GM18870 (cell line): Measurements from ENCODE around the gene ZNF598.

Source experiments
- ATAC-seq: cut with Tn5 transposase; IDR thresholded peaks from one replicate; pipeline ENCODE4 v1.9.1; 2021; ENCODE audit warnings: moderate library complexity; ENCODE audit not compliant: unreplicated experiment

ZNF598 gene

GRCh38 chr16:1991948-1992703 lies 17.5 kb downstream of the ZNF598 start:
- no peak for ATAC-seq

- no peak for ATAC-seq
Measured at GRCh38 chr16:1991588-1991947, 18.1 kb downstream of the ZNF598 start.

DNA sequence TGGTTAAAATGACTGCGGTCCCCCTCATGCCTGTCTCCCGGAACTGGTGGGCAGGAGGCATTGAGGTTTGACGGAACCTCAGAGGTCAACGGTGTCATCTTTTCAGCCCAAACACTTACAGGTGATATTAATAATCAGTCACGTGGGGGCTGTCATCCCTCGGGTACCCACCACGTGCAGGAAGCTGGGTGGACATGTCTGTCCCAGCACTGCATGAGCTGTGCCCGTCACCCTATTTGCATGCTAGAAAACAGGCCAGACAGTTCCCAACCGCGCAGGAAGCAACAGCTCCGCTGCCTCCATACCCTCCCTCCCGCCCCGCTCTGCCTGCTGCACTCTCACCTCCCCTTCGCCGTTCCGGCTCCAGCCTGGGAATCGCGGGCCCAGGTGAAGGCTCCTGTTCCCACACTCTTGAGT lies 18.5 kb downstream of the ZNF598 start:
- ATAC-seq, result peak; percentile 41

DNA sequence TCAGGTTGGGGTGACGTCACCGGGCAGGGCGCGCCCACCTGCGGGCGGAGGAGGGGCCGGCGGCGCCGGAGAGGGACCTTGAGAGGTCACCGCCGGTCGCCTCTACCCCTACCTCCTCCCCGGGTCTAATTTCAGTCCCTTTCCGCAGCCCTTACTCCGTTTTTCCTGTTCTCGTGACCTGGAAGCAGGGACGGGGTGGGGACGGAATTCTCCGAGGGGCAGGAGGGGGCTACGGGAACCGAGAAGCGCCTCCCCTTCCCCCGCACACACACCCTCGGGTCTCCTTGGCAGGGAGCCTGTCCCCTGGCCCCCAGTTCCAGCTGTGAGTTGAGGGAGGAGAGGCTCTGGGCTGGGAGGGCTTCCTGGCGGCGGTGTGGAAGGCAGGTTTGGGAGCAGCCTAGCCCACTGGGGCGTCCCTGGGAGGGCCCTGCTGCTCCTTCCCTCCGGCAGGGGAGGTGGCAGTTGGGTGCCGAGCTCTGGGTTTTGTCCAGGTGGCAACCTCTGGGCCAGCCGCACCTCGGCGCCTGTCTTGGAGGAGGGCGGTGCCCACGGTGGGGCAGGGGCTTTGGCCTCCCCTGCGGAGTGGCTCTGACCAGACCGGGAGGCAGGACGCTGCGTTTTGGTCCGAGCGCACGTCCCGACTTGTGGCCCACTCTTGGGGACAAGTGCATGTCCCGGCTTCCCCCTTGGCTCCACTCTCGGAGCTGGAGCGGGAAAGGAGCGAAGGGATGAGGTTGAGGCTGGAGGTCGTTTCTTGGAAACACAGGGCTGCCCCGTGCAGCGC lies 19.1 kb downstream of the ZNF598 start:
- no peak for ATAC-seq

GRCh38 chr16:1990101-1990350 lies 19.6 kb downstream of the ZNF598 start:
- ATAC-seq, result no peak

GRCh38 chr16:1989209-1990100 lies 20.2 kb downstream of the ZNF598 start, which contains the start of gene SYNGR3:
Gene SYNGR3, plus strand, starts transcription at chr16:1989970. Its CDS starts 133 bp downstream, at chr16:1990103.
- no peak for ATAC-seq

DNA sequence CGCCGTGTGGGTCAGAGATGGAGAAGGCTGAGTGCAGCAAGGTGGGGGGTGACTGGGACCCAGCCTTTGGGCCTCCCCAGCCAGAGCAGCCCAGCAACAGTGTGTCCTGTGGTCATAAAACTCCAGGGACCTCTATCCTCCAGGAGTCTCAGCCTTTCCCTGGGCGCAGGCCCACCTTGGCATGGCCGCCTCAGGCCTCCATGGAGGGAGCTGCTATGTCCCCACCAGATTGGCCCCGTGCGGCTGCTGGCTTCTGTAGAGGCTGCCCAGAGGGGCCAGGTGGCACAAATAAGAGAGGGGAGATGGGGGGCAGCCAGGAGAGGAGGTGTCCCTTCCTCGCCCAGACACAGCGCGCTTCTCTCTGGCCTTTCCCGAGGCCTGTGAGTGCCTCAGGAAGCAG lies 22.4 kb downstream of the ZNF598 start:
- no peak for ATAC-seq

GRCh38 chr16:1985466-1986150 lies 24.0 kb downstream of the ZNF598 start:
- no peak for ATAC-seq

- ATAC-seq, result no peak
Measured at GRCh38 chr16:1984347-1985225, 25.0 kb downstream of the ZNF598 start.

DNA sequence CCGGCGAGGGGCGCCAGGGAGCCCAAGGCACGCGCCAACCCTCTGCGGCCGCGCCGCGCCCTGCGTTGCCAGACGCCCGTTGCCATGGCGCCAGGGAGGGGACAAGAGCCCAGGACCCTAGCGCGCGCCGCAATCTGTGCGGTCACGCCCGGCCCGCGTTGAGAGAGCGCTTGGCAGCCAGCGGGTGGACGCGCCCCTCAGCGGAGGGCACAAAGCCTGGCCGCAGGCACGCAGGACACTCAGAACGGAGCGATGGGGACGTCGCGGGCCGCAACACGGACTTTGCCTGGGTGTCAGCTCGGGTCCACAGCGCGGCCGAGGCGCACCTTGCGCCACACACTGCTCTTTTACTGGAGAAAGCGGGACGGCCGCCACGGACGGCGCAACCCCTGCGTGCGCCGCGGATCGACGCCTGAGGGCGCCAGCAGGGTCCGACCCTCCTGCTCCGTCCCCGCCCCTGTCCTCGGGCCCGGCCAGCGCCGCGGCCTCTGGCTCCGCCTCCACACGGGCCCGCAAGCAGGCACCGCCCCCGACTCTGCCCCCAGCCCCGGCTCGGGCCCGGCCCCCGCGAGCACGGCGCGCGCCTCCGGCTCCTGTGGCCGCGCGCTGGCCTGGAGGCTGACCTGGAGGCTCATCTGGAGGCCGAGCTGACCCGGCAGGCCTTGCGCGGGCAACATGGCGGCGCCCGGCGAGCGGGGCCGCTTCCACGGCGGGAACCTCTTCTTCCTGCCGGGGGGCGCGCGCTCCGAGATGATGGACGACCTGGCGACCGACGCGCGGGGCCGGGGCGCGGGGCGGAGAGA lies 25.9 kb downstream of the ZNF598 start, which contains the start of gene GFER:
Gene GFER, plus strand, starts transcription at position 650 of the 803 bp plus-strand sequence. Its CDS starts 26 bp downstream, at position 676.
- peak; percentile 43 for ATAC-seq

- no peak for ATAC-seq
Measured at GRCh38 chr16:1982991-1983543, 26.6 kb downstream of the ZNF598 start.

DNA sequence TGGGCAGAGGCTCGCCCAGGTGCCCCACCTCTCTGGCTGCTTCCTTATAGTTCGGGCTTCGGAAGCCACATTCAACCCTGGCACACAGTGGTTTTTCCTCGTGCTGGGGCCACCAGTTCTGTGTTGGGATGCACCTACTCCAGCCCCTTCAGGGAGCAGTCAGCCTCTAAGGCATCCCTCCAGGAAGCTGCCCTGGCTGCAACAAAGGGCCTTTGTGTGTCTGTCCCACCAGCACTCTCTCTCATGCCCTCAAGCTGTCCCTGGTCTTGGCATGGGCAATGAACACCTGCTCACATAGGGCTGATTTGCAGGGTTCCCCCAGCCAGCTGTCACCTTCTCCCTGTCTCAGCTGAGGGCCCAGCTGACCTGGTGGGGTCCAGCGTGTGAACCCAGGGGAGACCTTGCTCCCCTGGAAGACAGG lies 27.6 kb downstream of the ZNF598 start:
- ATAC-seq, result no peak

DNA sequence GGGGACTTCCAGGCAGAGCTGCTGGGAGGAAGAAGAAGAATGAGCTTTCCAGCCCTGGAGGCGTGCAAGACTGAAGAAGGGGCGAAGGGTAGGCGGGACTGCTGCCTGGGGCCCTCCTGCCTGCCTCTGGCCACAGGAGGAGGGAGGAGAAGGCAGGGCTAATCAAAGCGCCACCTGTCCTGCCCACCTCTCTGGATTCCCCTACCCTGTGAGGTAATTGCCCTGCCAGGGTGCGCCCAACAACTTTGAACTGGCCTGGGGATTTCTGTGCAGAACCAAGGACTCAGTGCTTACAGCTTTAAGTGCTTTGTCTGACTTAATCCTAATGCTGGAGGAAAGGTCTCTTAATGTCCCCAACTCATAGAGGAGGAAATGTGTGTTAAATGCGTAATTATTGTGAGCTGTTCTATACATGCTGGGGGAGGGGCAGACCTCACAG lies 28.2 kb downstream of the ZNF598 start, which contains the start of gene NOXO1:
Gene NOXO1, minus strand, starts transcription at position 72 of the 439 bp plus-strand sequence. CDS start 290 bp downstream, outside the sequence.
- ATAC-seq, result no peak

- no peak for ATAC-seq
Measured at GRCh38 chr16:1980770-1981087, 28.9 kb downstream of the ZNF598 start.

- no peak for ATAC-seq
Measured at GRCh38 chr16:1980030-1980769, 29.4 kb downstream of the ZNF598 start.

DNA sequence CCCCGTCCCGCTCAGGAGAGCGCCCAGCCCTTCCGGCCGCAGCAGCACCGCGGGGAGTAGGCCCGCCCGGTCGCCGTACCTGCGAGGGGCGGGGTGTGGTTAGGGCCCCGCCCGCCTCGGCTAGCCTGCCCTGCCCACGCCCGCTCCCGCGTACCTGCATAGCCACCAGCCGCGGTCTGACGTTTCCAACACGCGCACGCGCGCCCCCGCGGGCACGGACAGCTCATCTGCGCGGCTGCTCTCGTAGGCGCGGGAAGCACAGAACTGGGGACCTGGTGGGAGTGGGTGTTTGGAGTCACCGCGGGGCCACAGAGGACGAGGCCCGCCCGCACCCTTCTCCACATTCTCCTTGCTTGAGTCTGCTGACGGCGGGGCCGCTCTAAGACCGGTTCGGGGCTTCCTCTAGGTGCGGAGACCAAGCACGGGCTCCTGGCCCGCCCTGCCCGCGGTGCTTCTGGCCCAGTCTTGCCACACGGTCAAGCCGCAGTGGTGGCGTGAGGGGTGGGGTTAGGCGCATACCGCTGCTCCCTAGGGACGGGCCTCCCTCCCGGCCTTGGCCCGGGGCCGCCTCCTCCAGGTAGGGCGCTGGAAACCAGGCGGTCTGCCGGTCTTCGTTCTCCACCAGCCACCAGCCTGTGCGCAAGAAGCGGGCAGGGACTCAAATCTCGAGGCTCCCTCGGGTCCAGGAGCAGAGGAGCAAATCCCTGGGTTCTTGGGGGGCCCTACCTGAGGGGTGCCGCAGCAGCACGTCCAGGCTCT lies 30.2 kb downstream of the ZNF598 start:
- no peak for ATAC-seq

GRCh38 chr16:1978476-1979120 lies 31.0 kb downstream of the ZNF598 start:
- no peak for ATAC-seq
